GM10847 (cell line): ENCODE results near the gene SRPX.

Experiments used
- POLR2A ChIP-seq: IDR thresholded peaks from 2 replicates; pipeline ENCODE4 v1.6.1; 2011; ENCODE audit not compliant: insufficient read length; ENCODE audit errors: extremely low read depth

The SRPX gene

GRCh38 chrX:38166478-38167083 is 54.1 kb downstream of the SRPX start:
- TF ChIP-seq POLR2A, result no peak

- TF ChIP-seq POLR2A, result no peak
Measured at GRCh38 chrX:38165023-38165422, 55.6 kb downstream of the SRPX start.

- TF ChIP-seq POLR2A, result no peak
Measured at GRCh38 chrX:38163193-38163592, 57.5 kb downstream of the SRPX start.

GRCh38 chrX:38156838-38157237 is 63.8 kb downstream of the SRPX start:
- TF ChIP-seq POLR2A, result no peak

GRCh38 chrX:38154818-38155217 is 65.9 kb downstream of the SRPX start:
- no peak for TF ChIP-seq POLR2A

- no peak for TF ChIP-seq POLR2A
Measured at GRCh38 chrX:38154340-38154739, 66.3 kb downstream of the SRPX start.

GRCh38 chrX:38151441-38151840 is 69.2 kb downstream of the SRPX start:
- TF ChIP-seq POLR2A, result no peak

- no peak for TF ChIP-seq POLR2A
Measured at GRCh38 chrX:38150993-38151392, 69.7 kb downstream of the SRPX start.

- TF ChIP-seq POLR2A, result no peak
Measured at GRCh38 chrX:38149016-38149415, 71.7 kb downstream of the SRPX start.

GRCh38 chrX:38142610-38143009 is 78.1 kb downstream of the SRPX start:
- no peak for TF ChIP-seq POLR2A

GRCh38 chrX:38138900-38139299 is 81.8 kb downstream of the SRPX start:
- TF ChIP-seq POLR2A, result no peak

GRCh38 chrX:38138157-38138891 is 82.3 kb downstream of the SRPX start:
- no peak for TF ChIP-seq POLR2A

GRCh38 chrX:38129366-38129765 is 91.3 kb downstream of the SRPX start:
- TF ChIP-seq POLR2A, result no peak

- TF ChIP-seq POLR2A, result no peak
Measured at GRCh38 chrX:38127961-38128360, 92.7 kb downstream of the SRPX start.

GRCh38 chrX:38126179-38126578 is 94.5 kb downstream of the SRPX start:
- TF ChIP-seq POLR2A, result no peak

GRCh38 chrX:38124000-38124399 is 96.7 kb downstream of the SRPX start:
- no peak for TF ChIP-seq POLR2A

- no peak for TF ChIP-seq POLR2A
Measured at GRCh38 chrX:38117485-38117884, 103.2 kb downstream of the SRPX start.

- no peak for TF ChIP-seq POLR2A
Measured at GRCh38 chrX:38116706-38117105, 104.0 kb downstream of the SRPX start.

GRCh38 chrX:38112566-38112965 is 108.1 kb downstream of the SRPX start:
- no peak for TF ChIP-seq POLR2A
